K562 (cell line): ENCODE measurements around the gene CHMP1A. TPM values are rescaled to one million over a fixed set of nuclear protein-coding genes. Genes with fewer than 3 reads are reported as not detected.

Source experiments
- DEAF1 ChIP-seq: fragments of 450-650 bp; formaldehyde crosslinking; IDR thresholded peaks from 2 replicates; pipeline ENCODE4 v1.4.0; 2020; ENCODE audit warnings: mild to moderate bottlenecking, moderate library complexity
- DNMT1 ChIP-seq: fragments of 450-650 bp; IDR thresholded peaks from 2 replicates; pipeline ENCODE4 v1.6.1; 2016; ENCODE audit warnings: antibody characterized with exemption, mild to moderate bottlenecking
- EP300 ChIP-seq: IDR thresholded peaks from 2 replicates; pipeline ENCODE4 v1.6.1; 2012; ENCODE audit warnings: low read length, improper control_type of control experiment
- ETV6 ChIP-seq, 3 experiments: fragments of 150-350 bp in 1 of 3; sonication (generic) in 1 of 3; formaldehyde crosslinking in 1 of 3; IDR thresholded peaks; 2 replicates each; pipeline versions ENCODE4 v1.6.1 to v1.8.0; 2014 to 2022; ENCODE audit warnings: borderline replicate concordance in 2 of 3, low read depth in 2 of 3, antibody characterized with exemption in 1 of 3, low read length in 1 of 3, mild to moderate bottlenecking in 1 of 3, missing genetic modification reagents in 1 of 3
- HMBOX1 ChIP-seq: sonication (generic); IDR thresholded peaks from 2 replicates; pipeline ENCODE4 v1.6.1; 2016
- JUND ChIP-seq, 2 experiments: IDR thresholded peaks; 2 replicates in 1 of 2; 3 replicates in 1 of 2; pipeline ENCODE4 v1.6.1; 2011; ENCODE audit warnings: borderline replicate concordance in 2 of 2, low read depth in 2 of 2, low read length in 2 of 2, improper control_type of control experiment in 1 of 2, missing biosample characterization in 1 of 2, missing genetic modification characterization in 1 of 2, missing genetic modification reagents in 1 of 2
- NFYB ChIP-seq: IDR thresholded peaks from 2 replicates; pipeline ENCODE4 v1.6.1; 2011; ENCODE audit warnings: mild to moderate bottlenecking, moderate library complexity; ENCODE audit not compliant: insufficient read length; ENCODE audit errors: extremely low read depth
- RBM14 ChIP-seq: fragments of 200-400 bp; formaldehyde crosslinking; IDR thresholded peaks from 2 replicates; pipeline ENCODE4 v1.6.1; 2018; ENCODE audit warnings: low read depth, mild to moderate bottlenecking, low read length, moderate library complexity, borderline replicate concordance; ENCODE audit not compliant: insufficient read depth
- RUNX1 ChIP-seq: sonication (generic); IDR thresholded peaks from 2 replicates; pipeline ENCODE4 v1.6.1; 2016; ENCODE audit warnings: antibody characterized with exemption, low read depth
- SAP30 ChIP-seq: fragments of 200-600 bp; sonication (generic); IDR thresholded peaks from 2 replicates; pipeline ENCODE4 v1.6.1; 2012; ENCODE audit warnings: borderline replicate concordance, low read depth, mild to moderate bottlenecking, moderate library complexity, low read length, control low read depth, inconsistent platforms; ENCODE audit not compliant: insufficient read depth, poor library complexity, severe bottlenecking
- SIX5 ChIP-seq, 2 experiments: IDR thresholded peaks; 2 replicates each; pipeline ENCODE4 v1.6.1; 2011; ENCODE audit warnings: low read length in 2 of 2, borderline replicate concordance in 1 of 2, low read depth in 1 of 2, mild to moderate bottlenecking in 1 of 2, moderate library complexity in 1 of 2; ENCODE audit not compliant: insufficient read depth in 1 of 2
- STAT5A ChIP-seq: IDR thresholded peaks from 2 replicates; pipeline ENCODE4 v1.6.1; 2012; ENCODE audit warnings: low read length, inconsistent platforms, borderline replicate concordance
- TEAD1 ChIP-seq, 2 experiments: fragments of 450-650 bp in 1 of 2; sonication (generic) in 1 of 2; formaldehyde crosslinking; IDR thresholded peaks; 2 replicates each; pipeline versions ENCODE4 v1.4.0 to v1.8.0; 2020 to 2022; ENCODE audit warnings: mild to moderate bottlenecking in 2 of 2, missing genetic modification reagents in 1 of 2
- ZBTB7A ChIP-seq: IDR thresholded peaks from 2 replicates; pipeline ENCODE4 v1.6.1; 2011; ENCODE audit warnings: low read depth, mild to moderate bottlenecking, low read length, moderate library complexity, borderline replicate concordance; ENCODE audit not compliant: control insufficient read depth
- ZNF23 ChIP-seq: fragments of 250-450 bp; sonication (Bioruptor Pico); IDR thresholded peaks from 2 replicates; pipeline ENCODE4 v1.4.0; 2020; ENCODE audit warnings: mild to moderate bottlenecking
- polyA plus RNA-seq, 8 experiments: library from polyadenylated mRNA; depleted of rRNA in 4 of 8; stranded (reverse) in 5 of 8; unstranded in 3 of 8; fragments of >200 nt; fragmentation: Nextera tagmentation in 2 of 8; fragmentation: Illumina TruSeq in 1 of 8; extraction: Ambion mirVana in 2 of 8; extraction: Trizol in 1 of 8; gene quantifications; 2 replicates each; pipeline versions ENCODE4 v1.2.1 to v1.2.3, GENCODE V29; 2011 to 2014; ENCODE audit warnings: inconsistent platforms in 1 of 8, missing spikeins in 1 of 8
- total RNA-seq, 7 experiments: library from RNA; depleted of rRNA in 6 of 7; stranded (reverse); fragments of >200 nt in 6 of 7; fragmentation: Illumina TruSeq in 2 of 7; extraction: Trizol in 2 of 7; gene quantifications; 2 replicates each; pipeline versions ENCODE4 v1.2.1 to v1.2.3, GENCODE V29; 2011 to 2021; ENCODE audit warnings: low replicate concordance in 1 of 7
- TF ChIP-seq, protein P1 (sequence below): fragments of 250-450 bp; sonication (Bioruptor Pico); IDR thresholded peaks from 2 replicates; pipeline ENCODE4 v1.9.0; 2021; ENCODE audit warnings: mild to moderate bottlenecking, inconsistent platforms

Gene CHMP1A
- total and polyA plus RNA-seq, 9 of the 15 experiments (the other 6 are each of a cell fraction or from before 2014, with no cell fraction given), result 0.83 to 79.9 (median 45.2) TPM

DNA sequence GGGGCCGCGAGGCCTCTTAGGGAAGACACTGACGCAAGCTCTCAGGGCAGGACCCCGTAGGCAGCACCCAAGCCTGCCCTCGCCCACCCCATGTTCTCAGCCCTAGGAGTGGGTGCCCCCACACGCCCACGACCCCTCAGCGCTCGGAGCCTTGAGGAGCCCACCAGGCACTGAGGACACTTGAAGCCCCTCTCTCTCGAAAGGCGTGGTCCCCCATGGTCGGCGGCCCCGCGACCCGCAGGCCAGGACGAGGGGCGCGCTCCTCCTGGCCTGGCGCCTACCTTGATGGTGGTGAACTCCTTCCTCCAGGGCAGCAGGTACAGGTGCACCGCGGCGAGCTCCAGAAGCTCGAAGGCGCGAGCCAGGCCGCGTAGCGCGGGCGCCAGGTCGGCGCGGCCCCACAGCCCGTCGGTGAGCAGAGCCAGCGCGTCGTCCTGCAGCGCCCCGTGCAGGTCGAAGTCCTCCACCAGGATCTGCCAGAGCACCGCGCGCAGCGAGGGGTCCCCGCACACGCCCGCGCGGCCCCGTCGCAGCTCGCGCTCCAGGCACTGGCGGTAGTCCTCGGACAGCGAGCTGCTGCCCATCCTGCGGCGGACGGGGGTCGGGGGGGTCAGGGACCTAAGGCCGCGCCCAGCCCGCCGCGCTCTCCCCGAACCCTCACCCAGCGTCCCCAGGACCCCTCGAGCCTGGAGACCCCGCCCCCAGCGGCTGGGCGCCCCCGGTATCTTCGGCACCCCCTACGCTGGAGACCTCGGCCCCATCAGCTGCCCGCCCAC, 43.3 kb upstream of the CHMP1A start (continued):
- TF ChIP-seq SIX5 (IDR thresholded peaks at IDR 0.05; ENCODE audit: borderline replicate concordance in 1 of 2, insufficient read depth in 1 of 2, low read depth in 1 of 2, low read length in 2 of 2), result no peak
- TF ChIP-seq DNMT1, result no peak
- no peak for TF ChIP-seq HMBOX1
- TF ChIP-seq DEAF1, result no peak
- no peak for TF ChIP-seq STAT5A
- TF ChIP-seq RUNX1, result no peak
- TF ChIP-seq EP300, result no peak
- TF ChIP-seq ZNF23, result no peak
- TF ChIP-seq NFYB, result no peak
- 0 out of 2 replicates have a peak, but pooled peaks have one; percentile 33 for TF ChIP-seq JUND (IDR thresholded peaks at IDR 0.05; ENCODE audit: borderline replicate concordance, low read depth, low read length)
- no peak; the same call in 2 of the 3 replicates for TF ChIP-seq JUND (tag; IDR thresholded peaks at IDR 0.05; ENCODE audit: borderline replicate concordance, low read depth, low read length)
- peak; percentile 71; the same call in 1 of the 2 replicates for TF ChIP-seq ZBTB7A
- TF ChIP-seq TEAD1 (CRISPR knock-in tag; IDR thresholded peaks at IDR 0.05), result peak in 1 of 2 experiments; percentile 60; a peak in 1 of 4 replicates
- no peak for TF ChIP-seq RBM14
- TF ChIP-seq SAP30, result peak; percentile 42
- TF ChIP-seq ETV6 (IDR thresholded peaks at IDR 0.05; ENCODE audit: borderline replicate concordance in 1 of 2, low read depth in 2 of 2, low read length in 1 of 2), result no peak
- TF ChIP-seq ETV6 (CRISPR knock-in tag; IDR thresholded peaks at IDR 0.05; ENCODE audit: borderline replicate concordance), result no peak
- TF ChIP-seq, protein P1, sequence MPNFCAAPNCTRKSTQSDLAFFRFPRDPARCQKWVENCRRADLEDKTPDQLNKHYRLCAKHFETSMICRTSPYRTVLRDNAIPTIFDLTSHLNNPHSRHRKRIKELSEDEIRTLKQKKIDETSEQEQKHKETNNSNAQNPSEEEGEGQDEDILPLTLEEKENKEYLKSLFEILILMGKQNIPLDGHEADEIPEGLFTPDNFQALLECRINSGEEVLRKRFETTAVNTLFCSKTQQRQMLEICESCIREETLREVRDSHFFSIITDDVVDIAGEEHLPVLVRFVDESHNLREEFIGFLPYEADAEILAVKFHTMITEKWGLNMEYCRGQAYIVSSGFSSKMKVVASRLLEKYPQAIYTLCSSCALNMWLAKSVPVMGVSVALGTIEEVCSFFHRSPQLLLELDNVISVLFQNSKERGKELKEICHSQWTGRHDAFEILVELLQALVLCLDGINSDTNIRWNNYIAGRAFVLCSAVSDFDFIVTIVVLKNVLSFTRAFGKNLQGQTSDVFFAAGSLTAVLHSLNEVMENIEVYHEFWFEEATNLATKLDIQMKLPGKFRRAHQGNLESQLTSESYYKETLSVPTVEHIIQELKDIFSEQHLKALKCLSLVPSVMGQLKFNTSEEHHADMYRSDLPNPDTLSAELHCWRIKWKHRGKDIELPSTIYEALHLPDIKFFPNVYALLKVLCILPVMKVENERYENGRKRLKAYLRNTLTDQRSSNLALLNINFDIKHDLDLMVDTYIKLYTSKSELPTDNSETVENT (CRISPR knock-in tag), result peak; percentile 41; the same call in 1 of the 2 replicates
